GM18502 (cell line): ENCODE results near the gene KIF1B.
"Not testable (repeated sequence)": the region's sequence is repeated elsewhere in the genome, so short reads cannot be mapped to it uniquely, and the experiment has no call there.

Experiments
- ATAC-seq: cut with Tn5 transposase; IDR thresholded peaks from one replicate; pipeline ENCODE4 v1.9.1; 2021; ENCODE audit warnings: mild to moderate bottlenecking; ENCODE audit not compliant: unreplicated experiment, poor library complexity

KIF1B gene

DNA sequence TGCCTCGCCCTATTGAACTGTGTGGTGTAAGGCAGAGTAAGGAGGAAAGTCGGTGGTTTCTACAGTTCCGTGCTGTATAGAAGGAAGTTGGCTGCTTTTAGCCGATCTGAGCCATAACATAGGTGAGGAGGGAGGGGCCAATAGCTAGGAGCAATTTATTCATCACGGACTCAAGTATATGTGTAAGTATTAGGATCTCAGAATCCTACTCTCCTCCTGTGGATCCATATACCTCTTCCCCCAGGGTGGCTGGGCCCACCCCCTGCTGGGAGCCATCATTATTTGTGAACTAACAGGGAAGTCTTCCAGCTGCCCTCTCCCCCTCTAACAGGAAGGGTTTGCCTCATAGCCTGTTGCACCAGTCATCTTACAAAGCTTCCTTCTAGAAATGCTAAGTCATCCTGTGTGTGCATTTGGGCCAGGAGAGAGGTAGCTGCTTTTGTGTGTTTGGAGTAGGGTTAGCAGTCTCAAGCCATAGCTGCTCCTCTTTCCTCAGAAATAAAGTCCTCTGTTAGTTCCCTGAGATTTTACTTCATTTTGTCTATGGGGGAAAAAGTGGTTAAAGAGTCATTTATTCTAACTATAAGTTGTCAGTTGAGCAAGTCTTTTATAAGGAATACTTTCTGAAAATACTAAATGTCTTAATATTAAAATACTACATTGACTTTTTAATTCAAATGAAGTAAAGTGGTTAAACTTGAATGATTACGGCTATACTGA lies 205.0 kb downstream of the KIF1B start:
- no peak for ATAC-seq

DNA sequence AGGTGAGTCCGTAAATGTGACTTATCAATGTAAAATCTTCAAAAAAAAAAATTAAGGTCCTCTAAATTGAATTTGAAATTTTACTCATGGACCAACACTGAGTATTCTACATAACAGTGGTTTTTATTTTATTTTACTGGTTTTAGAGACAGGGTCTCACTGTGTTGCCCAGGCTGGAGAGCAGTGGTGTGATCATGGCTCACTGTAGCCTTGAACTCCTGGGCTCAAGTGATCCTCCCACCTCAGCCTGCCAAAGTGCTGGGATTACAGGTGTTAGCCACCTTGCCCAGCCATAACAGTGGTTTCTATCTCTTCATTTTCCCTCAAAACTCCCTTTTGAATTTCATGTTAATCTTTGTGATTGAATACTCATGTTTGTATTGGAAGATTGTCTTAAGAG lies 205.6 kb downstream of the KIF1B start:
- ATAC-seq: not testable (repeated sequence)

DNA sequence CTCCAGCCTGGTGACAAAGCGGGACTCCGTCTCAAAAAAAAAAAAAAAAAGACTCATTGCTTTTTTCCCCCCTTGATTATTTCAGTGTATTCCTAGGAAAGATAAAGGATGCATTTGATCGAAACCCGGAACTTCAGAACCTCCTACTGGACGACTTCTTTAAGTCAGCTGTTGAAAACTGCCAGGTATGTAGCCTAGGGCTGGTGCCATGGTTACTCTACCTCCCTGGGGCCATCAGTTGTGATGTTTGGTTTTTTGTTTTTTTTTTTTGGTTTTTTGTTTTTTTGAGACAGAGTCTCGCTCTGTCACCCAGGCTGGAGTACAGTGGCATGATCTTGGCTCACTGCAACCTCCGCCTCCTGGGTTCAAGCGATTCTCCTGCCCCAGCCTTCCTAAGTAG lies 208.4 kb downstream of the KIF1B start:
- ATAC-seq: not testable (repeated sequence)

DNA sequence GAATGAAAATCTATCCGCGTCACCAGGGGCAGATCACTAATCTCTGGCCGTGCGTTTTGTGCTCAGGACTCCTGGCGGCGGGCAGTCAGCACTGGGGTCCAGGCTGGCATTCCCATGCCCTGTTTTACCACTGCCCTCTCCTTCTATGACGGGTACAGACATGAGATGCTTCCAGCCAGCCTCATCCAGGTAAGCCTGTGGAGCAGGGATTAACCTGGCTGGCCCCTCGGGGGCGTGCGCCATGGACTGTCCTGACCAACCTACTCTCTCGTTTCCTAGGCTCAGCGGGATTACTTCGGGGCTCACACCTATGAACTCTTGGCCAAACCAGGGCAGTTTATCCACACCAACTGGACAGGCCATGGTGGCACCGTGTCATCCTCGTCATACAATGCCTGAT lies 209.0 kb downstream of the KIF1B start:
- no peak for ATAC-seq

DNA sequence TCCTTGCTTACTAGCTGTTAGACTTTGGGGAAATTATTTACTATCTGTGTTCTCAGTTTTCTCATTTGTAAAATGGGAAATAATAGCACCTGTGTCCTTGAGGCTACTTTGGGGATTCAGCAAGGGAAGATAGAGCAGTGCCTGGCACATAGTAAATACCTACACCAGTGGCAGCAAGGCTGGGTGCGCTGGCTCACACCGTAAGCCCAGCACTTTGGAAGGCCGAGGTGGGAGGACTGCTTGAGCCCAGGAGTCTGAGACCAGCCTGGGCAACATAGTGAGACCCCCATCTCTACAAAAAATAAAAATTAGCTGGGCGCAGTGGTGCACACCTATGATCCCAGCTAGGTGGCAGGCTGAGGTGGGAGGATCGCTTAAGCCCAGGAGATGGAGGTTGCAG lies 211.3 kb downstream of the KIF1B start:
- ATAC-seq: no peak

DNA sequence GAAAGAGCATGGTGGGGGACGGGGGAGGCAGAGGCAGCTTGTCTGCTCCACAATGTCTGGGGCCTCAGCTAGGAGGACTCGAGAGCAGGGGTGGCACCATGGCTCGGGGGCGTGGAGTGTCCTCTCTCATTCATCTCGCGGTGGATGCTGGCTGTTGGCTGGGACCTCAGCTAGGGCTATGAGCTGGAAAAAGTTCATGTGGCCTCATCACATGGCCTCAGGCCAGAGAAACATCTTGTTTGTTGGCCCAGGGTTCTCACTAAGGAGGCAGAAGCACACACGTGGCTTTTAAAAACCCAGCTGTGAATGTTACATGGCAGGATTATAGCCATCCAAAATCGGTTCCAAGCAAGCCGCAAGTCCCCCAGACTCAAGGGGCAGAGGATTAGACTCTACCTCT lies 213.7 kb downstream of the KIF1B start:
- ATAC-seq: no peak

DNA sequence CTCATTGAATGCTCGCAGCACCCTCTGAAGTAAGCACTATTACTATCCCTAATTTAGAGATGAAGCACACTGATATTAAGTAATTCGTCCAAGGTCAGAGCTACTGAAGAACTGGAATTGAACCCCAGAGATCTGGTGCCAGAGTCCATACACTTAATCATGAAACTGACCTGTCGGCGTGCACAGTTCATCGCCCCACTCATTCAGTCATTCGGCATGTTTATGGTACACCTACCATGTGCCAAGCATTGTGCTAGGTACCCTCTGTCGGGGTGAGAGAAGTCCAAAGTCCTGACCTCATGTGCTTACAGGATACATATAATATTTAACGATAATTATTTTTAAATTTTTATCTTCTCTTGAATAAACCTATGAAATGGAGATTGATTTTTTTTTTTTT lies 214.3 kb downstream of the KIF1B start:
- no peak for ATAC-seq

DNA sequence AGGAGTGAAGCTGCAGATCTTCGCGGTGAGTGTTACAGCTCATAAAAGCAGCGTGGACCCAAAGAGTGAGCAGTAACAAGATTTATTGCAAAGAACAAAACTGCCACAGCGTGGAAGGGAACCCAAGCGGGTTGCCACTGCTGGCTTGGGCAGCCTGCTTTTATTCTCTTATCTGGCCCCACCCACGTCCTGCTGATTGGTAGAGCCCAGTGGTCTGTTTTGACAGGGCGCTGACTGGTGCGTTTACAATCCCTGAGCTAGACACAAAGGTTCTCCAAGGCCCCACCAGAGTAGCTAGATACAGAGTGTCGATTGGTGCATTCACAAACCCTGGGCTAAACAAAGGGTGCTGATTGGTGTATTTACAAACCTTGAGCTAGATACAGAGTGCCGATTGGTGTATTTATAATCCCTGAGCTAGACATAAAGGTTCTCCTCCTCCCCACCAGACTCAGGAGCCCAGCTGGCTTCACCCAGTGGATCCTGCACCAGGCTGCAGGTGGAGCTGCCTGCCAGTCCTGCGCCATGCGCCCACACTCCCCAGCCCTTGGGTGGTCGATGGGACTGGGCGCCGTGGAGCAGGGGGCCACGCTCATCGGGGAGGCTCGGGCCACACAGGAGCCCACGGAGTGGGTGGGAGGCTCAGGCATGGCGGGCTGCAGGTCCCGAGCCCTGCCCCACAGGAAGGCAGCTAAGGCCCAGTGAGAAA lies 215.6 kb downstream of the KIF1B start:
- ATAC-seq: not testable (repeated sequence)

DNA sequence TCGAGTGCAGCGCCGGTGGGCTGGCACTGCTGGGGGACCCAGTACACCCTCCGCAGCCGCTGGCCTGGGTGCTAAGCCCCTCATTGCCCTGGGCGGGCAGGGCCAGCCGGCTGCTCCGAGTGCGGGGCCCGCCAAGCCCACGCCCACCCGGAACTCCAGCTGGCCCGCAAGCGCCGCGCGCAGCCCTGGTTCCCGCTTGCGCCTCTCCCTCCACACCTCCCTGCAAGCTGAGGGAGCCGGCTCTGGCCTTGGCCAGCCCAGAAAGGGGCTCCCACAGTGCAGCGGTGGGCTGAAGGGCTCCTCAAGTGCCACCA lies 216.1 kb downstream of the KIF1B start:
- not testable (repeated sequence) for ATAC-seq

DNA sequence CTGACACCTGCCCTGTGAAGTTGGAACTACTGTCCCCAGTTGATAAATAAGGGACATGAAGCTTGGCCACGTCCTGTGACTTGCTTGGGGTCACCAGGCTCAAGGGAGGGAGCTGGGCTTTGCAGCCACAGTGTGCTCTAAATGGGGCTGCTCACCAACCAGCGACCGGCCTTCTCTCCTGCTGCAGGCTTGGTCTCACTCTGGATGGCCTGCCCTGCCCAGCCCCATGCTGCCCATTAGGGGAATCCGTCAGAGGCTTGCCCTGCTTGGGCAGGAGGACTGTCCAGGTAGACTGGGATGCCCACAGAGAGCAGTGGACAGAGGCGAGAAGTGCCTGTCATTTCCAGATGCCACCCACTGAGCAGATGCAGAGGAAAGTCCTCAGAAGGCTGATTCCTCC lies 218.6 kb downstream of the KIF1B start:
- no peak for ATAC-seq

DNA sequence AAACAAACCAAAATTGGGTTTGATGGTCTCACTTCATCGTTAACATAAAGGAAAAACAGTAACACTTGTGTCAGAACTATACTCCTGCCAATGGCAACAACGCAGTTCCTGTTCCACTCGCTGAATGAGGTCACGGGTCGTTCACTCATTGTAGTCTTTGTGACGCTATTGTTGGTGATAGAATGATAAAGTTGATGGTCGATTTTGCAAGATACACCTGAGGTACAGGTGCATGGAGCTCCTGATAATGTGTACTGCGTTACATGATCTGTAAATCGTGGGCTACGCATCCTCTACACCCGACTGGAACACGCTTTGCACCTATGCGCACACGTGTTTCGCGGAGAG lies 219.5 kb downstream of the KIF1B start:
- ATAC-seq: peak; percentile 12

DNA sequence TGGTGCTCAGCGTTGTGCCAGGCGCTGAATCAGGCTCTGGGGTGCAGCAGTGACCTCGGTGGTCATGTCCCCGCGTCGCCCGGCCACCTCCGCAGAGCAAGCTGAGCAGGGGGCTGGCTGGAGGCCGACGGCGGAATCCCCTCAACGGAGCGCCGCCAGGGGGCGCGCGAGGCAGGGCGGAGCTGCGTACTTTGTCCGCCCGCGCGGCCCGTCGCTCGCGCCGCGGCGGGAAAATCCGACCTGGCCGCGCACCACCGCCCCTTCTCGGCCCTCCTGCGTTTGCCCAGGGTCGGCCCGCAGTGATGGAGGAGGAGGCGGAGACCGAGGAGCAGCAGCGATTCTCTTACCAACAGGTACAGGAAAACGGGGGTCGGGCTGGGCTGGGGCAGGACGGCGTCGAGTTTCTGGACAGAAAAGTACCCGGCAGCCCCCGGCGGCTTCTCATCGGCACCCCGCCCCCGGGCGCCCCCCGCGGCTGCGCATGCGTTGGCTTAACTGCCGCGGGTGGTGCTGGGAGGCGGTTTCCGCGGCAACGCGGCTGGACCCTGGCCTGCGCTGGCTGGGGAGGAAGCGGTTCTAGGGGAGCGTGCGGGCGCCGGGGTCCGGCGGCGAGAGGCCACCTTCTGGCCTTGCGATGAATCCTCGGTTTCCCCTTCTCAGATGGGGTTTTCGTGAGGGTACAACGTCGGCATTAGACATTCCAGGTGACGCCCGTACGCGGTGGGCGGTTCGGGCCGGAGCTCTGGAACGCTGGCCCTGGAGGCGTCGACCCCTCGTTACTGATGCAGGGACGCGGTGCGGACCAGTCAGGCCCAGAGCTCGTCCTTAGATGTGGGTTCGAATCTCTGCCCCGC lies 220.1 kb downstream of the KIF1B start, which contains the start of gene CENPS:
CENPS (plus strand) TSS at position 218 of the 854 bp plus-strand sequence; CDS start at position 303, 85 bp downstream.
- ATAC-seq: peak; percentile 82
